ENCODE measurements around the gene RETN. TPM values are rescaled to one million over a fixed set of nuclear protein-coding genes. Genes with fewer than 3 reads are reported as not detected.

RETN gene
- total RNA-seq = not detected

- ChIA-PET CTCF (interaction anchor here (1.9 to 3.2 kb wide), 2 partner anchors 12 to 314 kb away, joined by 4 to 20 read pairs; partner anchors contain the start of gene TRAPPC5), POLR2A (interaction anchor here (0.7 kb wide), 1 partner anchor 180 kb away, joined by 3 read pairs; no protein-coding TSS in a partner anchor)
- Mint-ChIP-seq H3K4me1 (peaks cover 16% of the 10 kb centered on the region), H3K4me3 (no peak within 1 kb of the TSS), H3K27me3 (peaks cover 26% of the 10 kb centered on the region), H3K27ac (no peak within 1 kb of the TSS), H3K9me3 (no peaks in the 10 kb centered on the region), H3K36me3 (ENCODE audit: low read depth) (no peaks in the 10 kb centered on the region)
- no peak for DNase-seq
These were observed at the start of gene RETN for GRCh38 chr19:7668842-7669241. TSS of gene RETN (plus strand) at chr19:7669049. CDS start at chr19:7669327, 278 bp downstream.

- no peak for DNase-seq
- ChIA-PET CTCF (no interaction called here), POLR2A (no interaction called here)
- Mint-ChIP-seq H3K4me3 (no peak overlapping the region), H3K9me3 (no peaks in the 10 kb centered on the region), H3K27me3 (no peaks in the 10 kb centered on the region), H3K4me1 (no peaks in the 10 kb centered on the region), H3K27ac (no peak overlapping the region), H3K36me3 (ENCODE audit: low read depth) (peaks cover 20% of the 10 kb centered on the region)
These were observed 49.0 kb upstream of the RETN start for GRCh38 chr19:7619671-7620441.

- no peak overlapping the region for H3K27ac Mint-ChIP-seq
- no peaks in the 10 kb centered on the region for H3K27me3 Mint-ChIP-seq
- peaks cover 20% of the 10 kb centered on the region for H3K36me3 Mint-ChIP-seq (ENCODE audit: low read depth)
- H3K9me3 Mint-ChIP-seq = no peaks in the 10 kb centered on the region
- no peak for DNase-seq
- H3K4me1 Mint-ChIP-seq = no peaks in the 10 kb centered on the region
- ChIA-PET CTCF (no interaction called here), POLR2A (no interaction called here)
- H3K4me3 Mint-ChIP-seq = no peak overlapping the region
These were observed 48.1 kb upstream of the RETN start for GRCh38 chr19:7620442-7621412.

GRCh38 chr19:7622933-7623685, 45.7 kb upstream of the RETN start:
- peaks cover 23% of the 10 kb centered on the region for H3K36me3 Mint-ChIP-seq (ENCODE audit: low read depth)
- H3K4me1 Mint-ChIP-seq = peaks cover 5% of the 10 kb centered on the region
- H3K4me3 Mint-ChIP-seq = no peak overlapping the region
- no peaks in the 10 kb centered on the region for H3K9me3 Mint-ChIP-seq
- no peak overlapping the region for H3K27ac Mint-ChIP-seq
- POLR2A ChIA-PET = interaction anchor here (0.6 kb wide), 1 partner anchor 18 kb away, joined by 3 read pairs; no protein-coding TSS in a partner anchor
- CTCF ChIA-PET = interaction anchor here (0.6 kb wide), 1 partner anchor 87 kb away, joined by 4 read pairs; no protein-coding TSS in a partner anchor
- H3K27me3 Mint-ChIP-seq = no peaks in the 10 kb centered on the region
- DNase-seq = no peak

- Mint-ChIP-seq H3K4me1 (peaks cover 13% of the 10 kb centered on the region), H3K4me3 (no peak overlapping the region), H3K36me3 (ENCODE audit: low read depth) (peaks cover 17% of the 10 kb centered on the region), H3K9me3 (no peaks in the 10 kb centered on the region), H3K27ac (no peak overlapping the region), H3K27me3 (no peaks in the 10 kb centered on the region)
- ChIA-PET POLR2A (no interaction called here), CTCF (interaction anchor here (0.6 to 1.0 kb wide), 4 partner anchors 15 to 87 kb away, joined by 3 to 4 read pairs (median 3); no protein-coding TSS in a partner anchor)
- DNase-seq = no peak
These were observed 44.9 kb upstream of the RETN start for GRCh38 chr19:7623725-7624603.

GRCh38 chr19:7624810-7625209, 44.0 kb upstream of the RETN start:
- Mint-ChIP-seq H3K27me3 (no peaks in the 10 kb centered on the region), H3K4me3 (no peak overlapping the region), H3K9me3 (no peaks in the 10 kb centered on the region), H3K27ac (no peak overlapping the region), H3K4me1 (peaks cover 22% of the 10 kb centered on the region), H3K36me3 (ENCODE audit: low read depth) (peaks cover 22% of the 10 kb centered on the region)
- no peak for DNase-seq
- POLR2A ChIA-PET = no interaction called here
- CTCF ChIA-PET = interaction anchor here (0.9 to 1.0 kb wide), 3 partner anchors 16 to 19 kb away, joined by 3 to 4 read pairs (median 3); no protein-coding TSS in a partner anchor

GRCh38 chr19:7625763-7626372, 43.0 kb upstream of the RETN start:
- no peaks in the 10 kb centered on the region for H3K9me3 Mint-ChIP-seq
- H3K4me1 Mint-ChIP-seq = peaks cover 30% of the 10 kb centered on the region
- no peak overlapping the region for H3K4me3 Mint-ChIP-seq
- H3K27ac Mint-ChIP-seq = no peak overlapping the region
- CTCF ChIA-PET = no interaction called here
- H3K27me3 Mint-ChIP-seq = no peaks in the 10 kb centered on the region
- peaks cover 22% of the 10 kb centered on the region for H3K36me3 Mint-ChIP-seq (ENCODE audit: low read depth)
- no peak for DNase-seq
- POLR2A ChIA-PET = no interaction called here

GRCh38 chr19:7627166-7627565, 41.7 kb upstream of the RETN start:
- no peak overlapping the region for H3K27ac Mint-ChIP-seq
- H3K4me1 Mint-ChIP-seq = peaks cover 34% of the 10 kb centered on the region
- CTCF ChIA-PET = no interaction called here
- POLR2A ChIA-PET = no interaction called here
- peak overlapping the region; percentile 90 for H3K4me3 Mint-ChIP-seq
- no peaks in the 10 kb centered on the region for H3K27me3 Mint-ChIP-seq
- no peak for DNase-seq
- no peaks in the 10 kb centered on the region for H3K9me3 Mint-ChIP-seq
- peaks cover 16% of the 10 kb centered on the region for H3K36me3 Mint-ChIP-seq (ENCODE audit: low read depth)

GRCh38 chr19:7628589-7629311, 40.1 kb upstream of the RETN start:
- Mint-ChIP-seq H3K36me3 (ENCODE audit: low read depth) (peaks cover 10% of the 10 kb centered on the region), H3K27me3 (no peaks in the 10 kb centered on the region), H3K4me1 (peaks cover 34% of the 10 kb centered on the region), H3K27ac (peak overlapping the region; percentile 99), H3K9me3 (no peaks in the 10 kb centered on the region), H3K4me3 (peak overlapping the region; percentile 90)
- CTCF ChIA-PET = interaction anchor here (1.1 to 1.8 kb wide), 4 partner anchors 23 to 171 kb away, joined by 3 to 6 read pairs (median 4); no protein-coding TSS in a partner anchor
- DNase-seq = no peak
- POLR2A ChIA-PET = interaction anchor here (1.0 kb wide), 1 partner anchor 234 kb away, joined by 3 read pairs; no protein-coding TSS in a partner anchor

GRCh38 chr19:7629347-7630054, 39.3 kb upstream of the RETN start, which contains the start of the genes PET100 and XAB2:
TSS of gene PET100 (plus strand) at chr19:7629793. CDS start at chr19:7629834, 41 bp downstream.
TSS of gene XAB2 (minus strand) at chr19:7629545. CDS start at chr19:7629527, 18 bp downstream.
- POLR2A ChIA-PET = interaction anchor here (0.6 to 1.0 kb wide), 2 partner anchors 233 to 1598 kb away, joined by 3 read pairs; no protein-coding TSS in a partner anchor
- Mint-ChIP-seq H3K9me3 (no peaks in the 10 kb centered on the region), H3K27me3 (no peaks in the 10 kb centered on the region), H3K36me3 (ENCODE audit: low read depth) (peaks cover 10% of the 10 kb centered on the region), H3K4me3 (peak within 1 kb of the TSS; percentile 90), H3K4me1 (peaks cover 34% of the 10 kb centered on the region), H3K27ac (peak within 1 kb of the TSS; percentile 99)
- DNase-seq = peak; percentile 98
- CTCF ChIA-PET = interaction anchor here (0.6 to 1.8 kb wide), 7 partner anchors 19 to 170 kb away, joined by 3 to 6 read pairs (median 3); no protein-coding TSS in a partner anchor
